Measurements from ENCODE around the gene ANK3. TPM values are rescaled to one million over a fixed set of nuclear protein-coding genes. Genes with fewer than 3 reads are reported as not detected.
A peak's percentile ranks its signal among the peaks of the same experiment; 100 is the strongest.

The ANK3 gene
- total RNA-seq, 4 donors from 2014 or later = 118 to 161 (median 151) TPM

DNA sequence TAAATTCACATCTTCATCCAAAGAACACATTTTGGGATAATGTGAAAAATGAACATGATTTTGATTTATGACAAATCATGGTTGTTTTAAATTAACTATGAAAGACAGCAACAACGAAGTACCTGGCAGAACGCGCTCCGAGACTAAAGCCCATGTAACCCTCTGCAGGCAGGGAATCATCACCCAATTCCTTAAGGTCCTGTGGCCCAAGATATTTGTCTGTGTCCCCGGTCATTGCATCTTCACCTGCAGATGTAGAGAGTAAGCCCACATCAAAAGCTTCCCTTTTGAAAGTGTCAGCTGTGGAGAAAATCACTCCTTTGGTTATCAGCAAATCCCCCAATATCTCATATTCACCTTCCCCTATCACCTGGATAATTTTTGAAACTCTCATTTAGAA lies 250.8 kb downstream of the ANK3 start:
- peaks cover 0 to 7% (median 0%) of the 10 kb centered on the region in 4 donors for H3K4me1 ChIP-seq
- TF ChIP-seq, protein P1, sequence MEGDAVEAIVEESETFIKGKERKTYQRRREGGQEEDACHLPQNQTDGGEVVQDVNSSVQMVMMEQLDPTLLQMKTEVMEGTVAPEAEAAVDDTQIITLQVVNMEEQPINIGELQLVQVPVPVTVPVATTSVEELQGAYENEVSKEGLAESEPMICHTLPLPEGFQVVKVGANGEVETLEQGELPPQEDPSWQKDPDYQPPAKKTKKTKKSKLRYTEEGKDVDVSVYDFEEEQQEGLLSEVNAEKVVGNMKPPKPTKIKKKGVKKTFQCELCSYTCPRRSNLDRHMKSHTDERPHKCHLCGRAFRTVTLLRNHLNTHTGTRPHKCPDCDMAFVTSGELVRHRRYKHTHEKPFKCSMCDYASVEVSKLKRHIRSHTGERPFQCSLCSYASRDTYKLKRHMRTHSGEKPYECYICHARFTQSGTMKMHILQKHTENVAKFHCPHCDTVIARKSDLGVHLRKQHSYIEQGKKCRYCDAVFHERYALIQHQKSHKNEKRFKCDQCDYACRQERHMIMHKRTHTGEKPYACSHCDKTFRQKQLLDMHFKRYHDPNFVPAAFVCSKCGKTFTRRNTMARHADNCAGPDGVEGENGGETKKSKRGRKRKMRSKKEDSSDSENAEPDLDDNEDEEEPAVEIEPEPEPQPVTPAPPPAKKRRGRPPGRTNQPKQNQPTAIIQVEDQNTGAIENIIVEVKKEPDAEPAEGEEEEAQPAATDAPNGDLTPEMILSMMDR (IDR thresholded peaks at IDR 0.05) = no peak
- TF ChIP-seq POLR2A (IDR thresholded peaks at IDR 0.05) = no peak
- DNase-seq = no peak
- H3K36me3 ChIP-seq = no peaks in the 10 kb centered on the region
- H3K4me3 ChIP-seq = peak overlapping the region in 2 of 4 donors; percentile 34 to 47
- H3K27me3 ChIP-seq = no peaks in the 10 kb centered on the region
- H3K27ac ChIP-seq = peak overlapping the region in 1 of 4 donors; percentile 61
- no peaks in the 10 kb centered on the region for H3K9me3 ChIP-seq

DNA sequence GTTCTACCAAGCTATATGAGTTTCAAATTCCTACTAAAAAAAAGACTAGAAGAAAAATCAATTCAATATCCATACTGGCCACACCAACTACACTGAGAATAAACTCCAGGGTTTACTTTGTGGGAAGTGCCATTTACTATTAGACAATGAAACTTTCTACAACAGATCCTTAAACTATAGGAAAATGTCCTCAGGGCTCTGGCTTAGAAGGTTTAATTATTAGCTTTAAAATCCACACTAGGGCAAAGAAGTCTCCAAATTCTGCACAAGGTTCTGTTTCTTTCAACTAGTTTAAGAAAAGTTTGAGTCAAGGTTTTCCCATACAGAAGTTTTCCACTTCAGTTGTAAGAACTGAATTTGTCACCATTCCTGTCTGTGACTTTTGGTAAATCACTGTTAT lies 251.6 kb downstream of the ANK3 start:
- no peak for DNase-seq
- H3K4me1 ChIP-seq = peaks cover 0 to 7% (median 0%) of the 10 kb centered on the region in 4 donors
- TF ChIP-seq POLR2A (IDR thresholded peaks at IDR 0.05) = no peak
- TF ChIP-seq, protein P1 (IDR thresholded peaks at IDR 0.05) = no peak
- no peaks in the 10 kb centered on the region for H3K36me3 ChIP-seq
- H3K27me3 ChIP-seq = no peaks in the 10 kb centered on the region
- H3K4me3 ChIP-seq = peak overlapping the region in 2 of 4 donors; percentile 5 to 6
- H3K27ac ChIP-seq = no peak overlapping the region
- no peaks in the 10 kb centered on the region for H3K9me3 ChIP-seq

DNA sequence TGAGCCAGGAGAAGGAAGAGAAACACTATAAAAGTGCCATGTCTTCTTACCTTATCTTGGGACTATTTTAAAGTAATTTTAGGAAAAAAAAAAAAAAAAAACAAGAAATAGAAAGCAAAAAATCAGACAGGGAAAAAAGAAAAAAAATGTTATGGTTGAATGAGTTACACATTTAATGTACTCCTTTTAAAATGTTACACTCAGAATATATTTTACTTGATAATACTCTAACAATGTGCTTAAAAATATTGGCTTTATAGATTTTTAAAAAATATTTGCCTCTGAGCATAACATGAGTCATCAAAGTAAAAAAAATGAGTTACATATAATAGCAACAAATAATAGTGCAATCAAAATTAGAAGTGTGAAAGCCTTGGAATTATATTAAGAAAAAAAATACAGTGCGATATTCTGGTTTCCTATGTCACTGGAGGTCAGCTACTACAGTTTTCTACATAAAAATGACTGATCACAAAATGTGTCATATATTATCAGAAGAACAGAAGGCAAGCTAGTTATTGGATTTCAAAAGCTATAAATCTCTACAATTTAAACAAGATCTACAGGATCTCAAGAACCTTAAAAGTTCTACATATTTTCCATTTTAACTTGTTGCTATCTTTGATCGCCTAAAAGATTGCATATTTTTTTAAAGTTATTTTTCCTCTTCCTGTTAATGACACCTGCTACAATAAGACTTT lies 252.2 kb downstream of the ANK3 start:
- Histone ChIP-seq H3K36me3 (no peaks in the 10 kb centered on the region), H3K27me3 (no peaks in the 10 kb centered on the region), H3K4me1 (peaks cover 0 to 7% (median 0%) of the 10 kb centered on the region in 4 donors), H3K4me3 (peak overlapping the region in 1 of 4 donors; percentile 6), H3K27ac (no peak overlapping the region), H3K9me3 (no peaks in the 10 kb centered on the region)
- DNase-seq = no peak
- TF ChIP-seq POLR2A (IDR thresholded peaks at IDR 0.05) = no peak
- TF ChIP-seq, protein P1 (IDR thresholded peaks at IDR 0.05) = no peak

DNA sequence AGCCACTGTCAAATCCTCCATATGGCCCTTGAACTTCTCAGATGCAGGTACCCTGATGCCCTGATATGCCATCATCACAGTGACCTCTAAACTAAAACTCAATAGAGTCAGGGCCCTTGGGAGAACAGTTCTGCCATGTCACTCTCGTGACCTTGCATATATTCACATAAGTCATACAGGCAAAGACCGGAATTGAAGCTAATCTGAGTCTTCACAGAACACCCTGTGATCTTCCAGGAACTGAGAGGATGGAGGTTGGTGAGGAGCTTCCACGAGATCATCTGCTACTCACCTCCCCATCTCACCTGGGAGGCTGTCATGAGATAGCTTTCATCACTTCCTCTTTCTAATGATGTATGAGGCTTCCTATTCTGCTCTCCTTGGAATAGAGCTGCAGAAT lies 254.7 kb downstream of the ANK3 start:
- no peak overlapping the region for H3K27ac ChIP-seq
- TF ChIP-seq, protein P1 (IDR thresholded peaks at IDR 0.05) = no peak
- no peak for TF ChIP-seq POLR2A (IDR thresholded peaks at IDR 0.05)
- no peak for DNase-seq
- H3K36me3 ChIP-seq = no peaks in the 10 kb centered on the region
- no peaks in the 10 kb centered on the region for H3K4me1 ChIP-seq
- no peak overlapping the region for H3K4me3 ChIP-seq
- H3K9me3 ChIP-seq = no peaks in the 10 kb centered on the region
- H3K27me3 ChIP-seq = no peaks in the 10 kb centered on the region

DNA sequence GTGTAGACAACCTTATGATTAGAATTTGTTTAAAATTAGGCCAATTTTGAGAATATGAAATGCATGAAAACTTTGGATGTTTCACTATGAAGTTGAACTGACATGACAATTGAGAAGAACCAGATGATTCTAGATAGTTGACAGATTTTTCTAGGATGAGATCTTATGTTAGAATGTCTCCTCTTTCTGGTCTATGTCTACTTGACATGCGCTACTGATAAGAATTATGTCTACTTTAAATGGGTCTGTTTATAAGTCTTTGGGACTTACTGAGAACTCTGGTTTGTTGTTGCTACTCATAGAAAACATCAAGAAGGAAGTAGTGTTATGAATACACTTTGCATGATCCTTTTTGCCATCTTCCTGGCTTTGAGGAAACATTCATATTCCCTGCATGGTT lies 255.1 kb downstream of the ANK3 start:
- H3K27me3 ChIP-seq = no peaks in the 10 kb centered on the region
- no peaks in the 10 kb centered on the region for H3K9me3 ChIP-seq
- TF ChIP-seq, protein P1 (IDR thresholded peaks at IDR 0.05) = no peak
- no peak for TF ChIP-seq POLR2A (IDR thresholded peaks at IDR 0.05)
- no peak overlapping the region for H3K27ac ChIP-seq
- H3K36me3 ChIP-seq = no peaks in the 10 kb centered on the region
- no peak for DNase-seq
- H3K4me1 ChIP-seq = no peaks in the 10 kb centered on the region
- H3K4me3 ChIP-seq = no peak overlapping the region
